H4 (cell line): ENCODE results near the gene BRIX1. TPM values are rescaled to one million over a fixed set of nuclear protein-coding genes. Genes with fewer than 3 reads are reported as not detected.
A peak's percentile ranks its signal among the peaks of the same experiment; 100 is the strongest.

Experiments used
- DNase-seq: peaks from one replicate; pipeline ENCODE4 v3.0.0-alpha.2; 2015; ENCODE audit warnings: low spot score
- total RNA-seq: library from RNA; depleted of rRNA; stranded (reverse); fragments of >200 nt; shearing (Covaris generic); gene quantifications from 2 replicates; pipeline ENCODE4 v1.2.3, GENCODE V29; 2014; rRNA removed

Gene BRIX1, protein sequence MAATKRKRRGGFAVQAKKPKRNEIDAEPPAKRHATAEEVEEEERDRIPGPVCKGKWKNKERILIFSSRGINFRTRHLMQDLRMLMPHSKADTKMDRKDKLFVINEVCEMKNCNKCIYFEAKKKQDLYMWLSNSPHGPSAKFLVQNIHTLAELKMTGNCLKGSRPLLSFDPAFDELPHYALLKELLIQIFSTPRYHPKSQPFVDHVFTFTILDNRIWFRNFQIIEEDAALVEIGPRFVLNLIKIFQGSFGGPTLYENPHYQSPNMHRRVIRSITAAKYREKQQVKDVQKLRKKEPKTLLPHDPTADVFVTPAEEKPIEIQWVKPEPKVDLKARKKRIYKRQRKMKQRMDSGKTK
- total RNA-seq: 90.8 and 101 TPM in 2 replicates

DNA sequence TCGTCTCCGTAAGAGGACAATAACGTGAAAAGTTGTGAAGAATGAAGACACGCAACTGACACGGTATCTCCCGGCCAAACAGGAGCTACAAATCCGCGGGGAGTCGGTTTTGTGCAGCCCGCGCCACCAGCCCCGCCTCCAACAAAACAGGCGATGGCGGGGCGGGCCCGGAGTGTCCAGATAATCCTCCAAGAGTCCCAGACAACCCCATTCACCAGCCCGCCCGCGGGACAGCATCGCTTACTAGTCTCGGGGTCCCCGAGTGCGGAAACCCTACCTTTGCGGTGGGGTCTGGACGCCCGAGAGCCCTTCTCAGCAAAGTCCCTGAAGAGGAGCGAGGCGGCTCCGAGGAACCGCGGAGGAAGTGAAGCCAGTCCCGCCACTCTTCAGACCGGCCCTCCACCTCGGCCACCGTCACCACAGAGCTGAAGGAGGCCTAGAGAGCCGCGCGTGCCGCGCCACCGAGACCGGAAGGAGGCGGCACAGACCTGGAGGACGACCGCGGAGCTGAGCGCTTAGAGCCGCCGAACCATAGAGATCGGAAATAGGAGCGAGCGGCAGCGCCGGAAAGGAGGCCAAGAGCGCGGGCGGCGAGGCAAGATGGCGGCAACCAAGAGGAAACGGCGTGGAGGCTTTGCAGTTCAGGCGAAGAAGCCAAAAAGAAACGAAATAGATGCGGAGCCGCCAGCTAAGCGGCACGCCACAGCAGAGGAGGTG is at the start of gene BRIX1, which contains the start of gene RAD1:
BRIX1 (plus strand) TSS at position 573 of the 717 bp plus-strand sequence; CDS start at position 601, 28 bp downstream.
RAD1 (minus strand) TSS at position 366 of the 717 bp plus-strand sequence. CDS start 612 bp downstream, outside the sequence.
- DNase-seq: peak; percentile 98

DNA sequence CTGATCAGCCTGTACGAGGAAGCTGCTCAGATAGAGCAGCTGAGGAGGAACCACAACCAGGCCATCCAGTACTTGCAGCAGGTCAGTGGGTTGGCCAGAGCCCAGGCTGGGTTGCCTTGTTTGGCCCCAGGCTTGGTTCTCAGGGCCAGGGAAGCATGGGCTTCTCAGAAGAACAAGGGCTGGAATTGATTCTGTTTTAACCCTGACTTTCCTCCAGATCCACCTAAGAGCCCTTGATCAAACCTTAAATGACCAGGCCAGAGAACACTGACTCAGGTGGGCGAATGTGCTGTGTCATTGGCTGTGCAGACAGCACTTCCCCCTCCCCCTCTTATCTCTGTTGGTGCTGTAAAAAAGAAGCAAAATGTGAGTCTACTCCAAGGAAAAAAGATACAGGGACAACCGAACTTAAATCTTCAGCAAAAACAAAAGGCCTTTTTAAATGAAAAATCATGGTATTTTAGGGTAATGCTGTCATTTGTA is 48.5 kb upstream of the BRIX1 start:
- no peak for DNase-seq

DNA sequence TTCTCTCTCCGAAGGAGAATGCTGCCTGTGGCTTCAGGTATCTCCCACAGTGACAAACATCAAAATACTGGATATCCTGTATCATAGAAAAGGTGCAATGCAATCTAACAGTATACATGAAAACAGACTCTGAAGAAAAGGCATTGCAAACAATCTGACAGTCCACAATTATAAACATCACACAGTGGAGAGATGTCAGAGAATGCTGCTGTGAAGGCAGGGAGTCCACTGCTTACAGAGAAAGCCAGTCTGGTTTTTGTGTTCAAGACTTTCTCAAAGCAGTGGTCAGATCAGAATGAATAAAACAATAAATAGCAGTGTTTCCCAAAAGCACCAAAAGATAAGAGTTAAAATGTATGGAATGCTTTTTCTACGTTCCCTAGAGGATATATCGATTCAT is 47.9 kb upstream of the BRIX1 start:
- DNase-seq: no peak

DNA sequence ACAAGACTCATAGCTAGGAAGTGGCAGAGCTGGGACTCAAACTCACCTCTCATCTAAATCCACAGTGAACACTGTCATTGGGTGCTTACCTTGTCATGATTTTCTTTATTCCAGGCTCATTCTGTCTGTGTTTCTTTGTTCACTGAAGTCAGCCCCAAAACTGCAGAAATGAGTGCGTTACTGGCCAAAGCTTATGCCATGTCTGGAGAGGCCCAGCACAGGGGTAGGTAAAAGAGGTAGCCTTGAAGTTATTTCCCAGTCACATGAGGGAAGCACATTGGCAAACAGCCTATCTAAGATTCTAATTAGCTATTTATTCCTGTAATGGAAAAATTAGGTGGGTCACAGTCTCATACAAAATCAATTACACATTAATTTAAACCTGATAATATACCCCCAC is 46.7 kb upstream of the BRIX1 start:
- no peak for DNase-seq

DNA sequence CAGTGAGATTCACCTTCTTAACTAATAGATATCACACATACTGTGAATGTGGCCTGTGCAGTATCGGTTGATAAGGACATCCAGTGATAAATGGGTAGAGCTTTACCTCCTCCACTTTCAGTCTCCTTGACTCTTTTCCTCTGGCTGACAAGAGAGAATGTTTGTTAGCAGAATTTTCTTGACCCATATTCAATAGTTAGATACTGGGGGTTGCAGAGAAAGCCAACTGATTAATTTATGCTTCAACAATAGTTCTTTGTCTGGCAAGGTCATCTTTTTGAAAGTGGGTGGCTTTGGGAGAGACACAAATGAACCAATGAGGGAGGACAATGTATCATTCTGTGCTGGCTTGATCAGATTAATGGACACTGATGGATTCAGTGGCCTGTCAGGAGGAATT is 46.3 kb upstream of the BRIX1 start:
- DNase-seq: no peak

DNA sequence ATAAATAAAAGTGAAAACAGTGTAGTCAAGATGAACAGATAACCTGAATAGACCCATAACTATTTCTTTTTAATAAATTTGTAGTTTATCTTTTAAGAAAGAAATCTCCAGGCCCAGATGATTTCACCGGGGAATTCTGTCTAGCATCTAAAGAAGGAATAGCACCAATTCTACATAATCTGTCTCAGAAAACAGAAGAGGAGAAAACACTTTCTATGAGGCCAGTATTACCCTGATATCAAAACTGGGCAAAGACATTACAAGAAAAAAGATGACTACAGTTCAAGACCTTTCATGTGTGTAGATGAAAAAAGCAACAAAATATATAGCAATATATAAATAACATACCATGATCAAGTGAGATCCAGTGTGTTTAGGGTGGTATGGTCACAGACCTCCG is 45.1 kb upstream of the BRIX1 start:
- no peak for DNase-seq

DNA sequence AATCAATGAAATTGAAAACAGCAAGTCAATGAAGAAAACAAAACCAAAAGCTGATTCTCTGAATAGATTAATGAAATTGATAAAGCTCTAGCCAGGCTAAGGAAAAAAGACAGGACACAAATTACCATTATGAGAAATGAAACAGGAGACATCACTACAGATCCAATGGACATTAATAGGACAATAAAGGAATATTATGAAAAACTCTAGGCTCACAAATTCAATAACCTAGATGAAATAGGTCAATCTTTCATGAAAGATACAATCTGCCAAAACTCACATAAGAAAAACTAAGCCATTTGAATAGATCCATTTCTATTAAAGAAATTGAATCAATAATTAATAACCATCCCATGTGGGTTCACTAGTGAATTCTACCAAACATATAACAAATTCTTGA is 39.2 kb upstream of the BRIX1 start:
- no peak for DNase-seq

DNA sequence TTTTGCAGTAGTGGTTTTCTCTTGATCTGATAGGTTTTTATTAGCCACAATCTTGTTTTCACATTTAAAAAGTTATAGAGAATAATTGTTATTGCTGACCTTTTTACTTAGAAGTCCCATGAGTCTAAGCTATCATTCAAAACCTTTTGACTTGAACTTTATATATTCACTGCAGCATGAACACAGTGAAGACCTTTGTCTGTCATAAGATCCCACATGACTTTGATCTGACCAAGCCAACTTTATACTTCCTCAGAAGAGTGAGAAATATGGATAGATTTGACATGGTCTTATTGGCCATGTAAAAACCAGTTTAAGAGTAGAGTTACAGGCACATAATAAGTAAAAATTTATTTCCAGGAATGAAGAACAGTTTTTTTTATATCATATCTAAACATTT is 34.3 kb upstream of the BRIX1 start:
- no peak for DNase-seq

DNA sequence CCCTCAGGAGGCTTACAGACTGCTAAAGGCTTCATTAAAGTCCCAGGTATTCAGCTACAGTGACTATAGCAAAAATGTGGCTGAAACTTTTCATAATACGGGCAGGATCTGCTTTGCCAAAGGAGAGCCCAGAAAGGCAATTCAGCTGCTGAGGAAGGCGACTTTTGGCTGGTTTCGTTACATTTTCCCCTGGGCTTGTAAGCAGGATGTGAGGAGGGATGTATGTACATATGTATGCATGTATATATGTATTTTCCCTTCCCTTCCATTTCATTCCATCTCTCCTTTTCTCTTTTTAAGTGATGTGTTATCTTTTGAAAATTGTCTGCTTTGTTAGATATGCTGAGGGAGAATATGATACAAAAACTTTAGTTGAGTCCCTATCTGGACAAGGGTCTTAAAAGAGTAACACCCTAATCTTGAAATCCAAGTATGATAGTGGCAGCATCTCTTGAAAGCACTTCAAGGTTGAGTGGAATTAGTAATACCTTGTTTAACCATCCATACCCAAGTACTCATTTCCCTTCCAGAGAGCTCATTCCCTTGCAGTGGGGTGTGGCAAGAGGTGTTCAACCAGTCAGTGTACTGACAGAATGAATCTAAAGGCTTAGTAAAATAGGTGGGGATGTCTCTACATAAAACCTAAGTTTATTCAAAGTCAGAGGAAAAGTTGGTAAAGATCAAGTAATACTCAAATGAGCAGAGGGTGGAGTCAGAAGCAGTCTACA is 29.0 kb upstream of the BRIX1 start:
- DNase-seq: no peak

DNA sequence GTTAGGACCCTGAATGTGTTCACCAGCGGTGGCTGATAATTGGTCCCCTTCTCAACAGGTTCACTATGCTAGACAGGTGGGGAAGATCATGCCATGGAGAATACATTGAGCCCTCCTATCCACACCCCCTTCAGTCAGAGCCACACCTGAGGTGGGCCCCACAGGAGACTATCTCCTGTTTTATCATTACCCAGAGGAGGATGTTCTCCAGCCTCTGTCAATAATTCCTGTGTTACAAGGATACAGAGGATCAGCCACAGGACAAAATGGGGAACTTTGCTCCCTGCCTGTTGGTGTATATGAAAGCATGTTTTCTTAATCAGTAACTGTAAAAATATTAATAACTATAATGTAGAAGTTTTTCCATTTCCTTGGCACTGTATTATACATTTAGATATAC is 26.1 kb upstream of the BRIX1 start:
- DNase-seq: no peak

DNA sequence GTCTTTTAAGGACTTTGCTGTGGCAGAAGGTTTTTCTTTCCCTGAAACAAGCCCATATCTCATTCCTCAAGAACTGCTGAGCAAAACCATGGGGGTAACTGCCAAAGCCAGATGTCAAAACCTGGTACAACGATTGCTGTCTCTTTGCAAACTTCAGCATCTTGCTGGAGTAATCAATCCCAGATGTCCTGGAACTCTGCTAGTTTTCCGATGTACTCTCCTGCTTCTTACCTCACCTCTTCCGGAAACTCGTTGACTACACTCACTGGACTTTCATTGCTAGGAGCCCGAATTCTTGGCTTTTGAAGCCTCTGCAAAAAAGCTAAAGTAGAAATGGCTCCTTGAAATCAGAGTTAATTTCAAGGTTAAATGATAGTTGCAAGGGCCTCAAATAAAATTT is 23.5 kb upstream of the BRIX1 start:
- no peak for DNase-seq

DNA sequence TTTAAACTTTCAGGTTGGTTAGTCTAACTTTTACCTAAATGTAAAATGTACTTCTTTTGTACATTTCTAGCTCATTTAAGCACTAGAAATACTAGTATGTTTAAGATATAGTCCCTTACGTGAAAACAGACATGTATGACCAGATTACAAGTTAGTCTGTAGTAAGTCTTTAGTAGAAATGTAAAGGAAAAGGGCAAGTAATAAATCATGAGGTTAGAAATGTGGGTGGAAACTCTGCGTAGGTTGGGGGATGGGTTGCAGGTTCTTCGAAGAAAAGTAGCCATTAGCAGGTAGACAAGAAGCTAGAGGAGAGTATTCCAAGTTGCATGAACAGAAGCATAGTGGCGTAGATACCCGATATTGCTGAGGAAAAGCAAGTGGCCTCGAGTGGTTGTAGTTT is 23.1 kb upstream of the BRIX1 start:
- DNase-seq: no peak

DNA sequence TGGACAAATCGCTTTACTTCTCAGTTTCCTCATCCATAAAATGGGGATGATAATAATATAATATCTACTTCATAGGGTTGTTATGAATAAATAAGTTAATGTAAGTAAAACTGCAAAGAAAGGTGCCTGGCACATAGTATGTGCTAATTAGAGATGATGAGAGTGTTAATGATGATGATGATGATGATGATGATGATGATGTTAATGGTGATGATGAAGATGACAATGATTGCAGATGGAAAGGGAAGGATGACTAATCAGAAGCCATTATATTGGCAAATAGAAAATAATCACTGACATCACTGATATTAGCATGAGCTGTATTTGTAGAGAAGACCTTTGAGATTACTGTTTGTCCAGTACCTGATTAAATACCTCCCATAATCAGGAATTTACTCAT is 20.8 kb upstream of the BRIX1 start:
- no peak for DNase-seq

DNA sequence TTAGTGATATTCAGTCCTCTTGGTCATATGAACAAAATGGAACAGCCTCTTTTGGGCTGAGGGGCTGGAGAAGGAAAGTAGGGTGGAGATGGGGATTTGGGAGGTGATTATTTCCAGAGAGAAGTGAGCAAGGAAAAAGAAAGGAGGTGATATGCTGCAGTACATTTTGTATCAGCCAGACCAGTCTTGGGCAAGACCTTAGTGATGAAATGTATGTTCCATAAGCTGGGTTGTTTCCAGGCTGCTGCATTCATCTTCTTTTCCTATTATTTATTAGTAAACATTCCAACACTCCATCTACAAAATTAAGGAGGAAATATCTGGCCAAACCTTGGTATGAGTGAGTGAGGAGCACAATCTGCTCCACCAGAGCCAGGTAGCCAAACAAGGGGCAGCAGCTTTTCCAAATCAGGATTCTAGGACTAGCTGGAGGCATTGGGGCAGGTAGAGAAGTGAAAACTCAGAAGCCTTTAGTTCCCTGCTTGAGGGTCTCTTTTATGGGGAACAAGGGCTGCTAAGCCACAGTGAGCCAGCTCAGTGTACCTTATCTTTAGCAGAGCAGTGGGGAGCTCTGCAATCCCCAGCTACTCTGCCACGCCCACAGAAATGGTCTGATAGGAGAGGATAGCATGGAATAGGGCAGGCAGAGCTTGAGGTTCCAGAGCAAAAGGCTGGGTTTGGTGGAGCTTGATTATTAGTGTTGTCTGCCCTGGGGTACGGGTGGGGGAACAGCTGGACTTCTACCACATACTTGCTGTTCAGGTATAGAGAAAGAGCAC is 19.7 kb upstream of the BRIX1 start:
- DNase-seq: no peak

DNA sequence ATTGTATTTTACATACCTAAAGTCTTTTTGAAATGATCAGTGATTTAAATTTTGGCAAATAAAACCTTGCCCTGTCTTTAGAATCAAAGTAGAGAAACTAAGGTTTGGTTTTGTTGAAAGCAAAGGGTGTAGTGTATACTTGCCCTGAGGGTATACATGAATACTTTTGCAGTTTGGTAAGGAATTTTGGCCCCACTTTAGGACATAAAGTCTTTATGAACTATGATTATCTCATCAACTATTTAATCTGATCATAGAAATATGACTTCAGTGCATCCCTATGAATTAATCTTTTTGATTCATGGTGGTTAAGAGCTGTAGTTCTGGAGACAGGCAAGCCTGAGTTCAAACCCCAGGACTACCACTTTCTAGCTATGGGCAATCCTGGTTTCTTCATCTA is 17.9 kb upstream of the BRIX1 start:
- DNase-seq: no peak

DNA sequence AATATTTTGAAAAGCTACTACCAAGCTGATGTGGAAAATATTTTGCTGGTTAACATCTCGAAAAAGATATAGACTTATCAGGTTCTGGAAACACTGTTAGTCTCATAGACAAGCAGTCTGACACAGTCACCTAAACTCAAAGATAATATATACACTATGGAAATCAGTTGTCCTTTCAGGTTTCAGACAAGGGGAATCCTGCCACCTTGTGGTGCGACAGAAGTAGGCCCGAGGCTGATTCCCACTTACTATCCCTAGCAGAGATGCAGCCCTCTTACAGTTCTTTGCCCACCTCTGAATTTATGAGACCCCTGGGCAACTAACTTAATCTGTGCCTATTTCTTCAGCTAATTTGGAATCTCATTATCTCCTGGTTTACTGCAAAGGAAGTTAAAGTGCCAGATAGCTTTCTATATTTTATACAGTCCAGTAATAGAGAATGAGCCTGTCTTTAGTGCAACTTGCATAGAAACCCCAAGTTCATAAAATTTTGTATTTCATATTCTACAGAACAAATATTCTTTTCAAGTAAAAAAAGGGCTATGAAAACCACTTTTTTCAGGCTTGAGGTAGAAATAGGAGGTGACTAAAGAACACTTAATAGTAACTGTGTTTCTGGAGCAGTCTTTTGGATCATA is 17.1 kb upstream of the BRIX1 start:
- DNase-seq: peak; percentile 75

DNA sequence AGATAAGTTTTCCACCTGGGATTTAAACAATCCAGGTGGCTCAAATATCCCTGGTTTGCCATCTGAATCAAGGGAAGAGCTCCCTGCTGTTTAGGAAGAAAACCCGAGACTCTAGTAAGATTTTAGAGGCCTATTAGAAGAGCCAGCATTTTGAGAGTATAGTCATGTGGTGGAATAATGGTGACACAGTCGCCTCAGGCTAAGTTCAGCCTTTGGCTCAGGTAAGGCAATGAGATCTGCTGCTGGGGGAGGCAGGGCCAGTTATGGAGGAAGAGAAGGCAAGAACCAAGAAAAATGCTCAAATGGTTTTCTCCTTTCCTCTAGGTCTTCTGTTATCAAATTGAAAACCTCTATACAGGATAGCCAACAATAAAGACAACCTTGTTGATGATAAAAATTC is 16.4 kb upstream of the BRIX1 start:
- no peak for DNase-seq

DNA sequence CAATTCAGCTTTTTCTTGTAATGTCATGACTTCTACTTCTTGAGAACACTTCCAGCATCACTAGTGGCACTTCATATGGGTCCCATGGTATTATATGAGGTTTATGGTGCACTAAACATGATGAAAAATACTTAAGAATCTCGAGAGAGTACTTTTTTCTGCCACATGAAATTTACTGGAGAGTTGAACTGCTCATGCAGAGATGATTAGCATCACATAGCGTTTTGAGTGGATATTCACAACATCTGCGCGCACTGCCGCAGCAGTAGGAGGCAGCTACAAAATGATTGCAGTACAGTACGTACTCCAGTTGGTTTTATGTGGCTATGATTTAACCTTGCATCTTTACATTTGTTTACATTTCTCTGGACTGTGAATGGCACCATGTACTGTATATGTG is 14.9 kb upstream of the BRIX1 start:
- DNase-seq: no peak

DNA sequence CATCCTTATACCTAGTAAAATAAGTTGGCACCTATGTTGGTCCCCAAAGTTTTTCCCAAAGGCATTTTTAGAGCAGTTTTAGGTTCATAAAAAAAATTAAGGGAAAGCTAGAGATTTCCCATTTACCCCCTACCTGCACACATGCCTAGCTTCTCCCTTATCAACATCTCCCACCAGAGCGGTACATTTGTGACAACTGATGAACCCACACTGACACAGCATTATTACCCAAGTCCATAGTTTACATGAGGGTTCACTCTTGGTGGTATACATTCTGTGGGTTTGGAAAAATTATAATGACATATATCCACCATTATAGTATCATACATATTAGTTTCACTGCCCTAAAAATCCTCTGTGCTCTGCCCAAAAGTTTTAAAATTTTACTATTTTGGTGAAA is 12.3 kb upstream of the BRIX1 start:
- no peak for DNase-seq

DNA sequence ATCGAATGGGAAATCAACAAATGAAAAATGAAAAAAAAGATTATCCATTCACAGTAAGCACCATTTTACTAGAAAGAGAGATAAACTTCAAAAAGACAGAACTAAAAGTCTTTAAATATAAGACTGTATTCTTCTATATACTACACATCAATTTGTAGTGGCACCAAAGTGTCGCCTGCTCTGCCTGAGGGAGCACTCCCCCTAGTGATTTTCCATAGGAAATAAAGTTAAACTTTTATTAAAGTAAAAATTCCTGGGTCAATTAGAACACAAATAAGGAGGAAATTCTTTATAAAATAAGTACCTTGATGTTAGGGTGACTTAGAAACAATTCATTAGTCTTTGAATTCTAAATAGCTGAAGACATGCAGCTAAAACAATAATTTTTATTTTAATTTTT is 9.9 kb upstream of the BRIX1 start:
- no peak for DNase-seq

DNA sequence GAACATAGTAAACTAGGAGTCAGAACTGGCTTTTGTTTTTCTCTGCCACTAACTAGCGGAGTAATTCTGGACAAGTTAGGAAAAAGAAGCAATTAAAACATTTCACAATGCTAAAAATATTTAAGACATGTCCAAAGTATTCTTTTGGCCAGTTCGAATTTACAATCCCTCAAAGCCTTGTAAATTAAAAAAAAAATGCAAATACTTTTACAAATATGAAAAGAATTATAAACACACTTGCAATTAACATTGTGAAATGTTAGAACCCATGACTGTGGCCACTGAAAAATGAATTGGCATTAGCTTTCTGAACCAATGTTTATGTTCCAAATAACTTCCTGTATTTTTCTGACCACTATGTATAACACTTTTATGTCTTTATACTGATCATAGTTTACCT is 2.4 kb upstream of the BRIX1 start:
- DNase-seq: no peak
